ENCODE measurements around the gene HECTD4. TPM values are rescaled to one million over a fixed set of nuclear protein-coding genes. Genes with fewer than 3 reads are reported as not detected.

Gene HECTD4
- total RNA-seq, 2 donors from 2014 or later, result 54.2 to 75.4 TPM

- DNase-seq (ENCODE audit: low spot score), result no peak
Measured at GRCh38 chr12:112166051-112167015, 215.9 kb downstream of the HECTD4 start.

DNA sequence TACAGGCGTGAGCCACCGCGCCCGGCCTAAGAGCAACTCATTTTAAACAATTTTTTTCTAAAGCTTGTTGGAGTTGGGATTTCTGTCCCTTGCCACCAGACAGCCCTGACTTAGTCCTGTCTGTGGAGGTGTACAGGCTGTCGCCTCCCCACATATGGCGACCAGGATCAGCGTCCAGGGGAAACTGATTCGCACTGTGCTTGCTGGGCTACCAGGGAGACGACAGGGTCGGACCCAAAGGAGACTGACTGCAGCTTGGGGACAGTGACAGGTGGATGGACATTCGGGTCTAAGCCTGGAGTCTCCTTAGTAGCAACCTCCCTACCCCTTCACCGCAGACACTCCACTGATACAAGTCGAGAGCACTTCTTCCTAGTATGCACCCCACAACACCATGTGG lies 216.6 kb downstream of the HECTD4 start:
- no peak overlapping the region for H3K4me3 ChIP-seq
- no peaks in the 10 kb centered on the region for H3K27me3 ChIP-seq (replicated peaks; ENCODE audit: insufficient read depth)
- TF ChIP-seq CTCF (IDR thresholded peaks at IDR 0.05), result no peak
- no peak for DNase-seq (ENCODE audit: low spot score)
- no peak for ATAC-seq (ENCODE audit: insufficient number of reproducible peaks, low FRiP score, low read depth)
- H3K27ac ChIP-seq, result no peak overlapping the region
- H3K4me1 ChIP-seq (ENCODE audit: control insufficient read depth in 1 of 2, low read depth in 2 of 2), result no peaks in the 10 kb centered on the region
- H3K9me3 ChIP-seq, result no peaks in the 10 kb centered on the region
- H3K36me3 ChIP-seq, result peaks cover 31% of the 10 kb centered on the region

More at GRCh38 chr12:112166051-112167015, 215.9 kb downstream of the HECTD4 start:
- H3K9me3 ChIP-seq, result no peaks in the 10 kb centered on the region
- H3K36me3 ChIP-seq, result peaks cover 27% of the 10 kb centered on the region
- no peaks in the 10 kb centered on the region for H3K27me3 ChIP-seq (replicated peaks; ENCODE audit: insufficient read depth)
- no peak for ATAC-seq (ENCODE audit: insufficient number of reproducible peaks, low FRiP score, low read depth)
- no peak overlapping the region for H3K4me3 ChIP-seq
- no peak overlapping the region for H3K27ac ChIP-seq
- TF ChIP-seq CTCF (IDR thresholded peaks at IDR 0.05), result no peak
- H3K4me1 ChIP-seq (ENCODE audit: control insufficient read depth in 1 of 2, low read depth in 2 of 2), result no peaks in the 10 kb centered on the region

DNA sequence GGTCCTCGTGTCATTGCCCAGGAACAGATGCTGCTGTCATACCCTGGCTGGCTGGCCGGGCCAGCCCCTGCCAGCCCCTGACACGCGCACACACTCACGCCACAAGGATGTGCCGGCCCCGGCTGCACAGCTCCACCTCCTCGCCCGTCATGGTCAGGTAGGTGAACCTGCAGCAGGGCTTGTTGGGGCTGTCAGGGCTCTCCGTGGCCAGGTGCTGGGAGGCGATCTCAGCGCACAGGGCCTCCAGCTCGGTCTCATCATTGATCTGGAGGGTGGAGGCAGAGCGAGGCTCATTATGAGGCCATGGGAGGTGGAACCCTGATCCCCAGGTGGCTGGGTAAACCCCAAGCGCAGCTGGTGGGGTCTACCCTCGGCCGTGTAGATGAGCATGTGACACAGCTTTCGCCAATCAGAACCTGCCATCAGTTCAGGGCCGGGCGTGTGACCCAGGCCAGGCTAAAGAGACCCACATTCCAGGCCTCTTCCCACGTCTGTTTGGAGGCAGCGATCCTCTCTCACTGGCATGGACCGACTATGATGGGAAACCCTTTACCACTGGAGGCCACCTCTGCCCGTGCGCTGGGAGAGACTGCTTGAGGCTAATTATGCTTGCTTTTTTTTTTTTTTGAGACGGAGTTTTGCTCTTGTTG lies 218.1 kb downstream of the HECTD4 start:
- no peaks in the 10 kb centered on the region for H3K27me3 ChIP-seq (replicated peaks; ENCODE audit: insufficient read depth)
- TF ChIP-seq CTCF (IDR thresholded peaks at IDR 0.05), result no peak
- DNase-seq (ENCODE audit: low spot score), result no peak

DNA sequence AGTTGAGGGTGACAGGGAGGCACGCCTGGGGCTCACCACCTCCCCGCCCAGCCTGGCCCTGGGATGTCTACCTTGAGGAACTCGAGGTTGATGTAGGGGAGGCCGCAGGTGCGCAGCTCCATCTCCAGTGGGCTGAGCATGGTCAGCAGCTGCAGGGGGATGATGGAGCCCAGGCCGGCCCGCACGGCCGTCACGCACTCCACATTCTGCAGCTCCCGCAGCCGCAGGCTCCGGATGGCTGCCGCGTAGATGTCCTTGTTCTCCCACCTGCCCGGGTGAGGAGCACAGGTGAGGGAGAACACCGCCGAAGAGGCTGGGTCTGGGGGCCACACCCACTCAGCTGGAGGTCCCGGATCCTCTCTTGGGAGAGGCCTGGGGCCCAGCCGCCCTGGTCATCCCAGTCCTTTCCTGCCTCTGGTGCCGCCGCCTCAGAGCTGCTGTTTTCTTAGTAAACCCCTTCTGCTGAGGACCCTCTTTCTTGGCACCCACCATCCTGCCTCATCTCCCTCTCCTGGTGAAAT lies 218.7 kb downstream of the HECTD4 start:
- H3K27ac ChIP-seq, result no peak overlapping the region
- DNase-seq (ENCODE audit: low spot score) (no peak), ATAC-seq (ENCODE audit: insufficient number of reproducible peaks, low FRiP score, low read depth) (no peak)
- H3K36me3 ChIP-seq, result peaks cover 44% of the 10 kb centered on the region
- no peaks in the 10 kb centered on the region for H3K4me1 ChIP-seq (ENCODE audit: control insufficient read depth in 1 of 2, low read depth in 2 of 2)
- H3K4me3 ChIP-seq, result no peak overlapping the region
- no peaks in the 10 kb centered on the region for H3K27me3 ChIP-seq (replicated peaks; ENCODE audit: insufficient read depth)
- no peak for TF ChIP-seq CTCF (IDR thresholded peaks at IDR 0.05)
- no peaks in the 10 kb centered on the region for H3K9me3 ChIP-seq

More for the DNA sequence above, 218.1 kb downstream of the HECTD4 start:
- Histone ChIP-seq H3K4me1 (ENCODE audit: control insufficient read depth in 1 of 2, low read depth in 2 of 2) (no peaks in the 10 kb centered on the region), H3K36me3 (peaks cover 38% of the 10 kb centered on the region), H3K9me3 (no peaks in the 10 kb centered on the region), H3K27ac (no peak overlapping the region), H3K4me3 (no peak overlapping the region)
- ATAC-seq (ENCODE audit: insufficient number of reproducible peaks, low FRiP score, low read depth), result no peak

GRCh38 chr12:112163056-112163455 lies 219.2 kb downstream of the HECTD4 start:
- Histone ChIP-seq H3K9me3 (no peaks in the 10 kb centered on the region), H3K4me3 (no peak overlapping the region), H3K27me3 (replicated peaks; ENCODE audit: insufficient read depth) (no peaks in the 10 kb centered on the region), H3K36me3 (peaks cover 47% of the 10 kb centered on the region), H3K4me1 (ENCODE audit: control insufficient read depth in 1 of 2, low read depth in 2 of 2) (no peaks in the 10 kb centered on the region), H3K27ac (no peak overlapping the region)
- TF ChIP-seq CTCF (IDR thresholded peaks at IDR 0.05), result no peak
- DNase-seq (ENCODE audit: low spot score) (no peak), ATAC-seq (ENCODE audit: insufficient number of reproducible peaks, low FRiP score, low read depth) (no peak)
